SK-N-MC (cell line): Measurements from ENCODE around the gene OPA1.

Experiments
- DNase-seq: peaks from one replicate; pipeline ENCODE4 v3.0.0-alpha.2; 2011; ENCODE audit warnings: low read depth, low spot score
- H3K27ac ChIP-seq: fragments of 200-600 bp; sonication (generic); 2 replicates; pipeline ENCODE4 v1.5.1; 2016; ENCODE audit warnings: mixed run types
- H3K36me3 ChIP-seq: fragments of 200-600 bp; sonication (generic); 2 replicates; pipeline ENCODE4 v1.6.1; 2017; ENCODE audit warnings: antibody characterized with exemption, low read length, mixed read lengths; ENCODE audit not compliant: insufficient read depth
- H3K4me3 ChIP-seq: fragments of 200-600 bp; sonication (generic); 2 replicates; pipeline ENCODE4 v1.5.1; 2016
- H3K9ac ChIP-seq: fragments of 200-600 bp; sonication (generic); 2 replicates; pipeline ENCODE4 v1.8.0; 2017; ENCODE audit warnings: mixed run types, mixed read lengths; ENCODE audit not compliant: insufficient read length
- H3K9me3 ChIP-seq: fragments of 200-600 bp; sonication (generic); 2 replicates; pipeline ENCODE4 v1.6.1; 2017; ENCODE audit warnings: low read depth, mild to moderate bottlenecking, antibody characterized with exemption, low read length, moderate library complexity, mixed read lengths
- EZH2 ChIP-seq: fragments of 200-600 bp; sonication (generic); IDR thresholded peaks from one replicate; pipeline ENCODE4 v1.6.1; 2017; ENCODE audit warnings: antibody characterized with exemption
- FOXP2 ChIP-seq: optimal IDR thresholded peaks from 2 replicates; pipeline ENCODE3; 2011; ENCODE audit warnings: mild to moderate bottlenecking, moderate library complexity; ENCODE audit not compliant: insufficient read depth; ENCODE audit errors: extremely low read length, control extremely low read depth
- POLR2AphosphoS5 ChIP-seq: IDR thresholded peaks from 2 replicates; pipeline ENCODE4 v1.6.1; 2012; ENCODE audit warnings: mild to moderate bottlenecking, low read depth, low read length, borderline replicate concordance

OPA1 gene

DNA sequence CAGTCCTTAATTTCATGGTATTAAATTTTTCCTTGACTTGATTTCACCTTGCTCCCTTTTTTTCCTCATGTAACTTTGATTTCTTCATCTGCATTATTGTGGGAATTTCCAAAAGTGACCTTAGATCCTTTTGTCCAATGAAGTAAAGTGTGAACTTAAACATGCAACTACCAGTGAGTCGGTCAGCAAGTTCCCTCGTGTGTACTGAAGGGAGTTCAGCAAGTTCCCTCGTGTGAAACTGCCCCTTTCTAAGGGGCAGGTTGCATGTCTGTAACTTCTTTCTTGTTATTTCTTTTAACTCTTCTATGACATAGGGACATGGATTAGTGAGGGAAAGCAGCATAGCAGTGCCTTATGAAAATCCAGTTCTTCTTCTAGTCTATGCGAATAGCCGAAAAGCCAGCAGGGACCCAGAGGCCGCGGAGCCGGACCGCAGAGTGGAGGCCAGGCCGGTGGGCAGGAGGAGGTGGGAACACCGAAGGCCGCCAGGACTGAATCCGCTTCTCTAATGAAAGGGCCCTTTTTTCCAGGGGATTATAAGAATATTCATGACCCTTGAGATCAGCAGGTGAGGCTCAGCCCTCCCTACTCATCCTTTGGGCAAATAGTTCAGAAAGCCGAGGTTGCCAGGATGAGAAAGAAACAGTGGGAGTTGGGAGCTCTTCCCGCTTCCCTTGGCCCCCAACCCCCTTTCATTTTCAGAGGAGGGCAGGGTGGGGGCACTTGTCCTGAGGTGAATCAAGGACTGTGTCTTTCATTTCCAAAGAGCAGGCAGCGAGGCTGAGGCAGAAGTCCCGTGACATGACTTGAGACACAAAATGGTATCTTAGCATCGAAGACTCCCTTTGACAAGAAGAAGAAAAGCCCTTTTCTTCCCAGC is 117.5 kb downstream of the OPA1 start:
- H3K27ac ChIP-seq = no peak overlapping the region
- no peak overlapping the region for H3K9ac ChIP-seq
- no peaks in the 10 kb centered on the region for H3K36me3 ChIP-seq
- H3K4me3 ChIP-seq = no peak overlapping the region
- DNase-seq = no peak
- H3K9me3 ChIP-seq = peaks cover 10% of the 10 kb centered on the region; the same call in 1 of the 2 replicates
- TF ChIP-seq POLR2AphosphoS5 (no peak), EZH2 (no peak), FOXP2 (no peak)

DNA sequence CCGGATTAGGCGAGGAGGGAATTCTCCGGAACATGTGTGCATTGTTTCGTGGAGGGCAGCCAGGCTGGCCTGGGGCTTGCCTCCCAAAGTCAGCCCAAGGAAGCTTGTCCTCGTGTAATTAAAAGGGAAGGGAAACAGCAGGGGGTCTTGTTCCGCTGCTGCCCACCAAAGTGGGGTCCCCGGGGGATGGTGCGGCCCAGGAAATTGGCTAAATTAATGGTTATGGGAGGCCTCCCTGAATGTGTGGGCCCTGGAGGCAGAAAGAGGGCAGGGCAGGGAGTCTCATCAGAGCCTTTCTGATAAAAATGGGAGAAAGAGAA is 118.1 kb downstream of the OPA1 start:
- Histone ChIP-seq H3K9ac (no peak overlapping the region), H3K9me3 (peaks cover 10% of the 10 kb centered on the region; the same call in 1 of the 2 replicates), H3K36me3 (no peaks in the 10 kb centered on the region), H3K27ac (no peak overlapping the region), H3K4me3 (no peak overlapping the region)
- DNase-seq = no peak
- no peak for TF ChIP-seq EZH2
- TF ChIP-seq POLR2AphosphoS5 = no peak
- no peak for TF ChIP-seq FOXP2

DNA sequence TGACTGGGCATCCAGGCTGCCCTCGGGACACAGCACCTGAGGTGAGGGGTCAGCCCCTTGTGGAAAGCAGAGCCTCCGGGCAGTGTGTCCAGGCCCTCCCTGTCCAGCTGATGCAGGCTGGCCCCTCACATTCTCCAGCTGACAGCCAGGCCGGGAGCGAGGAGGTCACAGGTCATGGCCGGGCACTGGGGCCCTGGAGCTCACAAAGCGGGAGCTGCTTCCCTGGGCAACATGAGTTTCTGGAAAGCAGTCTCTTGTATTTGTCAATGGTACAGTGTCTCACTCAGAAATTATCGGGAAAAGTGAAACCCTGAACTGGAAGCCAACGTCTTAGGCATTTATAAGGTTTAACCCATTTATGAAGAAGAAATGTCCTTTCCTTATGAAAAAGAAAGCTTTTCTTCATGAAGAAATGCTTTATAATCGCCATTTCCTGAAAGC is 118.5 kb downstream of the OPA1 start:
- peaks cover 10% of the 10 kb centered on the region; the same call in 1 of the 2 replicates for H3K9me3 ChIP-seq
- no peak overlapping the region for H3K27ac ChIP-seq
- no peak overlapping the region for H3K4me3 ChIP-seq
- no peak overlapping the region for H3K9ac ChIP-seq
- no peak for DNase-seq
- no peaks in the 10 kb centered on the region for H3K36me3 ChIP-seq
- no peak for TF ChIP-seq POLR2AphosphoS5
- TF ChIP-seq EZH2 = no peak
- TF ChIP-seq FOXP2 = no peak

DNA sequence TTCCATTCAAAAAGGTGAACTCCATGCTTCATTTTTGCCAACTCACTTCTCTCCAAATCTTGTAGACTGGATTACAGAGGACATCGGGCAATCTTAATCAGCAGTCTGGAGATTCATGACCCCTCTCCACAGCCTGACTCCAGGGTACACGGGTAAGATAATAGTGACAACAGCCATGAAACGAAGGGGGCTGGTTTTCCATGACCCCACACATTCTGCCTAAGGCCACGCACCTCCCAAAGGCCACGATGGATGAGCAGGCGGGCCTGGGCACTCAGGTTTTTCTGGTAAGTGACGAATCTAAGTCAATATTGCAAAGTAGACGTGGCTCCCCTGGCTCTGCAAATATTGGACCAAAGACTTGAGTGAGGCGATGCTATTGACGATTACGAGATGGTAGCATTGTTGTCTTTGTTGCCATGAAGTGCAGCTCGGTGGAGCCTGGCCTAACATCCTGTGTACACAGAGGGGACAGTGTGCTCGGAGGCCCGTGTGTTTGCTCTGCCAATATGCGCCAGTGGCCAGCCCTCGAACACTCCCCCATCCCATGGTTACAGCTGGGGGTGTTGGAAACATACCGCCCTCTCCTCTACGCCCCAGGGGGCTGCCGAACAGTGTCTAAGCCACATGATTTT is 119.1 kb downstream of the OPA1 start:
- no peak overlapping the region for H3K27ac ChIP-seq
- H3K9me3 ChIP-seq = peaks cover 10% of the 10 kb centered on the region; the same call in 1 of the 2 replicates
- no peak for TF ChIP-seq POLR2AphosphoS5
- TF ChIP-seq FOXP2 = no peak
- no peak for TF ChIP-seq EZH2
- DNase-seq = no peak
- no peak overlapping the region for H3K4me3 ChIP-seq
- H3K36me3 ChIP-seq = no peaks in the 10 kb centered on the region
- H3K9ac ChIP-seq = no peak overlapping the region

DNA sequence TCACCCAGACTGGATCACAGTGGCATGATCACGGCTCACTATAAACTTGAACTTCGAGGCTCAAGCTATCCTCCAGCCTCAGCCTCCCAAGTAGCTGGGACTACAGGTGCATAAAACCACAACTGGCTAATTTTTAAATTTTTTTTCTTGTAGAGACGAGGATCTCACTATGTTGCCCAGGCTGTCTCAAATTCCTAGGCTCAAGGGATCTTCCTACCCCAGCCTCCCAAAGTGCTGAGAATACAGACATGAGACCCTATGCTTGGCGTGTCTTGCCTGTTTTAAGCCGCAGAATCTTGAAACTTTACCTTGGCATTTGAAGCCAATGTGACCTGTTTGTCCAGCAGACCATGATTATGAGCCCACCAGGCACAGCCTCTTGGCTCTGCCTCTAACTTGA is 119.9 kb downstream of the OPA1 start:
- peaks cover 10% of the 10 kb centered on the region; the same call in 1 of the 2 replicates for H3K9me3 ChIP-seq
- no peak overlapping the region for H3K9ac ChIP-seq
- no peak overlapping the region for H3K27ac ChIP-seq
- no peaks in the 10 kb centered on the region for H3K36me3 ChIP-seq
- no peak for DNase-seq
- TF ChIP-seq POLR2AphosphoS5 (no peak), FOXP2 (no peak), EZH2 (no peak)
- H3K4me3 ChIP-seq = no peak overlapping the region

DNA sequence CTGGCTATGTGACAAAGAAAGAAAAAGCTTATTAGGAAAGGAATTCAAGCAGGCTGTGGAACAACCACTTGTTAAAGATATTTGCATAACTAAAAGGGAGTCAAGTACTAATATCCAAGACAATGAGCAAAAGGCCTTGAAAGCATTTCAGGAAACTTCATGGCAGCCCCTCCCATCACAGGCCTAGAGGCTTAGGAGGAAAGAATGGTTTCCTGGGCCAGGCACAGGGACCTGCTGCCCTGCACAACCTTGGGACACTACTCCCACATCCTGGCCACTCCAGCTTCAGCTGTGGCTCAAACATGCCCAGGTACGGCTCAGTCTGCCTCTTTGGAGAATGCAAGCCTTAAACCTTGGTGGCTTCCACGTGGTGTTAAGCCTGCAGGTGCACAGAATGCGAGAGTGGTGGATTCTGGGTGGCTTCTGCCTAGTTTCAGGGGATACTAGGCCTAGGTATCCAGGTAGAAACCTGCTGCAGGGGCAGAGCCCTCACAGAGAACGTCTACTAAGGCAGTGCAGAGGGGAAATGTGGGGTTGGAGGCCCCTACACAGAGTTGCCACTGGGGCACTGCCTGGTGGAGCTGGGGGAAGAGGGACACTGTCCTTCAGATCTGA is 121.6 kb downstream of the OPA1 start:
- peaks cover 10% of the 10 kb centered on the region; the same call in 1 of the 2 replicates for H3K9me3 ChIP-seq
- H3K27ac ChIP-seq = no peak overlapping the region
- no peak overlapping the region for H3K9ac ChIP-seq
- no peak for TF ChIP-seq FOXP2
- TF ChIP-seq EZH2 = no peak
- TF ChIP-seq POLR2AphosphoS5 = no peak
- DNase-seq = no peak
- H3K4me3 ChIP-seq = no peak overlapping the region
- H3K36me3 ChIP-seq = no peaks in the 10 kb centered on the region

DNA sequence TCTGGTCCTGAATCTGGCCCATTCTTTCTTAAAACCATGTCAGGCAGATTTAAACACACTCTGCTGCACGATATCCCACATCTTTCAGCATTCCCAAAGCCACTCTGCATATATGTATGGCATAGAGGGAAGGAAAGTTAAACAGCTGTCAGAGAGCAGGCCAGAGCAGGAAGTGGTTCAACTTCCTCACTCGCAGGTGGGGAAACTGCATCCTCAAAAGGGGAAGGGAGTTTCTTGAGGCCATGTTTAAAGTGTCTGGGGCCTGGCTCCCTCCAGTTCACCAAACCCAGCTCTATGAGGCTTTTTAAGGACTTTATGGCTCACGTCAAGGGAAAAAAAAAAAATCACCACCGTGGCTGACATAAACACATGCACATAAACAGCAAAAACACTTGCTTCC is 123.1 kb downstream of the OPA1 start:
- no peak for DNase-seq
- peaks cover 10% of the 10 kb centered on the region; the same call in 1 of the 2 replicates for H3K9me3 ChIP-seq
- no peak overlapping the region for H3K4me3 ChIP-seq
- H3K27ac ChIP-seq = no peak overlapping the region
- TF ChIP-seq EZH2 = no peak
- TF ChIP-seq FOXP2 = no peak
- TF ChIP-seq POLR2AphosphoS5 = no peak
- H3K36me3 ChIP-seq = no peaks in the 10 kb centered on the region
- H3K9ac ChIP-seq = no peak overlapping the region

DNA sequence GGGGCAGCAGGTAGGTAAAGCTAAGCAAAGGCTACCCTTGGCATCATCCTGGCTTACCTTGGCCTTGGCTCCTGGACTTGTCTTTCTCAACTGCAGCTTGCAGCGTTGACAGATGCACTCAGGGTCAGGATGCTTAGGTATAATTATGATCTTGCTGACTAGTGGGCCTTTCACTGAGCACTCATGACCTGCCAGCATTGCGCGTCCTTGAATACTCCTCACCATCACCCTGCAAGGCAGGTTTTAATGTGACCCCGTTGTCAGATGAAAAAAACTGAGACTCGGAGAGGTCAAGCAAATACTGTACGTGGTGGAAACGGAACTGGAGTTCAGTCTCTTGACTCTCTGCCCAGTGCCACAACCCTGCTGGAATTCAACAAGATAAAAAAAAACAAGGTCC is 126.7 kb downstream of the OPA1 start:
- H3K9me3 ChIP-seq = peaks cover under 1% of the 10 kb centered on the region; the same call in 1 of the 2 replicates
- no peak for DNase-seq
- H3K27ac ChIP-seq = no peak overlapping the region
- H3K9ac ChIP-seq = no peak overlapping the region
- TF ChIP-seq EZH2 (no peak), FOXP2 (no peak), POLR2AphosphoS5 (no peak)
- H3K4me3 ChIP-seq = no peak overlapping the region
- no peaks in the 10 kb centered on the region for H3K36me3 ChIP-seq
